IMR-90 (cell line): Measurements from ENCODE around the gene MLEC. TPM values are rescaled to one million over a fixed set of nuclear protein-coding genes. Genes with fewer than 3 reads are reported as not detected.

Experiments
- ATAC-seq: fragments of 200-7000 bp; cut with Tn5 transposase; 2 replicates; pipeline ENCODE4 v1.9.1; 2020; ENCODE audit warnings: low read depth, mild to moderate bottlenecking, moderate library complexity
- BruUV-seq: library from RNA; stranded (reverse); fragments of 400-500 nt; replicated peaks from 2 replicates; lab custom pipeline; 2021; lab: Mats Ljungman, UMichigan
- CTCF ChIA-PET: fragments of 300-600 bp; formaldehyde crosslinking; extraction: SDS; loops from one replicate; lab custom pipeline; 2021; ENCODE audit warnings: antibody characterized with exemption; lab: Yijun Ruan, JAX
- POLR2A ChIA-PET: fragments of 300-600 bp; sonication (Branson Sonifier 250); formaldehyde crosslinking; loops from one replicate; lab custom pipeline; 2022; ENCODE audit warnings: antibody characterized with exemption; ENCODE audit not compliant: unreplicated experiment; lab: Charles Lee
- DNase-seq: peaks from one replicate; pipeline ENCODE4 v3.0.0; 2013
- H2AFZ ChIP-seq: replicated peaks from 2 replicates; pipeline ENCODE3; 2013; ENCODE audit warnings: low read length, mild to moderate bottlenecking; ENCODE audit not compliant: poor library complexity
- H2AK5ac ChIP-seq: 2 replicates; pipeline ENCODE4 v1.6.1; 2013; ENCODE audit warnings: low read depth, low read length, inconsistent platforms
- H2AK9ac ChIP-seq: replicated peaks from 2 replicates; pipeline ENCODE3; 2013; ENCODE audit warnings: mild to moderate bottlenecking, low read depth, low read length, moderate library complexity; ENCODE audit not compliant: poor library complexity
- H2BK120ac ChIP-seq: 2 replicates; pipeline ENCODE4 v1.6.1; 2013; ENCODE audit warnings: low read depth, low read length, inconsistent platforms
- H2BK15ac ChIP-seq: 3 replicates; pipeline ENCODE4 v1.6.1; 2013; ENCODE audit warnings: low read depth, low read length, inconsistent platforms
- H2BK20ac ChIP-seq: 2 replicates; pipeline ENCODE4 v1.6.1; 2013; ENCODE audit warnings: low read depth, mild to moderate bottlenecking, inconsistent platforms, low read length, moderate library complexity
- H2BK5ac ChIP-seq: 2 replicates; pipeline ENCODE4 v1.6.1; 2013; ENCODE audit warnings: mild to moderate bottlenecking, low read depth, low read length, inconsistent platforms; ENCODE audit not compliant: poor library complexity, severe bottlenecking
- H3K14ac ChIP-seq: replicated peaks from 2 replicates; pipeline ENCODE4 v1.6.1; 2013; ENCODE audit warnings: low read depth, low read length, inconsistent platforms
- H3K18ac ChIP-seq: 2 replicates; pipeline ENCODE4 v1.6.1; 2013; ENCODE audit warnings: low read depth, low read length, control low read depth
- H3K23ac ChIP-seq: 2 replicates; pipeline ENCODE4 v1.6.1; 2013; ENCODE audit warnings: low read depth, low read length, inconsistent platforms
- H3K27ac ChIP-seq: 2 replicates; pipeline ENCODE4 v1.5.1; 2013; ENCODE audit warnings: mild to moderate bottlenecking, control low read depth, low read length; ENCODE audit not compliant: insufficient read depth
- H3K27me3 ChIP-seq: 2 replicates; pipeline ENCODE4 v1.6.1; 2013; ENCODE audit warnings: low read length; ENCODE audit not compliant: control insufficient read depth, insufficient read depth
- H3K36me3 ChIP-seq: 2 replicates; pipeline ENCODE4 v1.6.1; 2013; ENCODE audit warnings: low read length, mixed read lengths; ENCODE audit not compliant: control insufficient read depth, insufficient read depth
- H3K4ac ChIP-seq: 2 replicates; pipeline ENCODE4 v1.6.1; 2013; ENCODE audit warnings: low read depth, low read length, inconsistent platforms
- H3K4me1 ChIP-seq: 2 replicates; pipeline ENCODE4 v1.6.1; 2013; ENCODE audit warnings: low read length, mixed read lengths; ENCODE audit not compliant: control insufficient read depth, insufficient read depth
- H3K4me2 ChIP-seq: 2 replicates; pipeline ENCODE4 v1.6.1; 2013; ENCODE audit warnings: low read depth, mild to moderate bottlenecking, control low read depth, low read length, moderate library complexity
- H3K4me3 ChIP-seq: 2 replicates; pipeline ENCODE4 v1.5.1; 2013; ENCODE audit warnings: low read depth, mild to moderate bottlenecking, control low read depth, low read length, moderate library complexity; ENCODE audit not compliant: insufficient read depth
- H3K56ac ChIP-seq: 2 replicates; pipeline ENCODE4 v1.6.1; 2013; ENCODE audit warnings: low read length, inconsistent platforms; ENCODE audit not compliant: insufficient read depth; ENCODE audit errors: extremely low read depth
- H3K79me1 ChIP-seq, 2 experiments: 2 replicates each; pipeline ENCODE4 v1.6.1; 2013; ENCODE audit warnings: low read length in 2 of 2, inconsistent platforms in 1 of 2, low read depth in 1 of 2
- H3K9ac ChIP-seq: 2 replicates; pipeline ENCODE4 v1.6.1; 2013; ENCODE audit warnings: low read depth, low read length, control low read depth
- H3K9me1 ChIP-seq: 2 replicates; pipeline ENCODE4 v1.6.1; 2013; ENCODE audit warnings: low read length, inconsistent platforms; ENCODE audit not compliant: insufficient read depth
- H3K9me3 ChIP-seq: 2 replicates; pipeline ENCODE4 v1.6.1; 2013; ENCODE audit warnings: low read length; ENCODE audit not compliant: control insufficient read depth, insufficient read depth
- H4K20me1 ChIP-seq: 2 replicates; pipeline ENCODE4 v1.6.1; 2013; ENCODE audit warnings: low read length, inconsistent platforms; ENCODE audit not compliant: insufficient read depth
- H4K5ac ChIP-seq: 2 replicates; pipeline ENCODE4 v1.6.1; 2013; ENCODE audit warnings: mild to moderate bottlenecking, low read depth, low read length, control low read depth
- H4K8ac ChIP-seq, 2 experiments: 2 replicates each; pipeline ENCODE4 v1.6.1; 2013; ENCODE audit warnings: low read depth in 2 of 2, low read length in 2 of 2, control low read depth in 1 of 2, inconsistent platforms in 1 of 2
- H4K91ac ChIP-seq: 2 replicates; pipeline ENCODE4 v1.6.1; 2013; ENCODE audit warnings: low read depth, low read length, inconsistent platforms; ENCODE audit not compliant: insufficient read depth
- BHLHE40 ChIP-seq: fragments of 150-350 bp; IDR thresholded peaks from 2 replicates; pipeline ENCODE4 v1.6.1; 2016; ENCODE audit warnings: mild to moderate bottlenecking, low read depth, low read length
- CEBPB ChIP-seq: IDR thresholded peaks from 2 replicates; pipeline ENCODE4 v1.6.1; 2012; ENCODE audit warnings: low read depth, low read length, improper control_type of control experiment
- CHD1 ChIP-seq: IDR thresholded peaks from 2 replicates; pipeline ENCODE4 v1.6.1; 2012; ENCODE audit warnings: low read depth, low read length, improper control_type of control experiment
- ELK1 ChIP-seq: fragments of 150-350 bp; IDR thresholded peaks from 2 replicates; pipeline ENCODE4 v1.6.1; 2016; ENCODE audit warnings: low read depth, mild to moderate bottlenecking, low read length, moderate library complexity, borderline replicate concordance
- FOS ChIP-seq: fragments of 150-350 bp; IDR thresholded peaks from 2 replicates; pipeline ENCODE4 v1.6.1; 2016; ENCODE audit warnings: low read depth, low read length
- MAZ ChIP-seq: IDR thresholded peaks from 2 replicates; pipeline ENCODE4 v1.6.1; 2012; ENCODE audit warnings: low read depth, mild to moderate bottlenecking, low read length, improper control_type of control experiment, moderate library complexity, borderline replicate concordance
- MXI1 ChIP-seq: IDR thresholded peaks from 2 replicates; pipeline ENCODE4 v1.6.1; 2012; ENCODE audit warnings: low read depth, mild to moderate bottlenecking, low read length, moderate library complexity, borderline replicate concordance
- RAD21 ChIP-seq: IDR thresholded peaks from 2 replicates; pipeline ENCODE4 v1.6.1; 2012; ENCODE audit warnings: low read length, improper control_type of control experiment
- RCOR1 ChIP-seq: IDR thresholded peaks from 2 replicates; pipeline ENCODE4 v1.6.1; 2012; ENCODE audit warnings: mild to moderate bottlenecking, low read length, improper control_type of control experiment; ENCODE audit not compliant: insufficient replicate concordance
- RFX5 ChIP-seq: IDR thresholded peaks from 2 replicates; pipeline ENCODE4 v1.8.0; 2012; ENCODE audit warnings: low read depth, mild to moderate bottlenecking, low read length, moderate library complexity
- WGBS, 2 experiments: methylation state at CpG; one replicate each; pipeline versions ENCODE4 v1.1.5 to v1.1.7; 2013; ENCODE audit warnings: missing lambda C conversion rate in 2 of 2; ENCODE audit not compliant: insufficient read length in 1 of 2; ENCODE audit errors: extremely low coverage in 2 of 2; 5-methylcytosine and 5-hydroxymethylcytosine counted together
- dilution Hi-C: fragments of 300-500 bp; cut with HindIII; formaldehyde crosslinking; loops from one replicate; pipeline ENCODE4 v1.14.3; 2018; ENCODE audit warnings: low sequenced_read_pairs; ENCODE audit not compliant: unreplicated experiment
- in situ Hi-C: fragments of 300-500 bp; cut with MboI; formaldehyde crosslinking; loops from 3 replicates; pipeline ENCODE4 v1.14.3; 2019; ENCODE audit warnings: low sequenced_read_pairs, inconsistent platforms, mixed read lengths
- intact Hi-C: fragments of 100-400 bp; cut with micrococcal nuclease; formaldehyde crosslinking; loops from 2 replicates; pipeline ENCODE4 v1.10.0; 2022
- polyA plus RNA-seq, 3 experiments: library from polyadenylated mRNA; depleted of rRNA; stranded (reverse); fragments of >200 nt; gene quantifications; 2 replicates each; pipeline ENCODE4 v1.2.3, GENCODE V29; 2012; ENCODE audit warnings: low replicate concordance in 1 of 3
- total RNA-seq: library from RNA; depleted of rRNA; stranded (reverse); fragments of >200 nt; gene quantifications from 2 replicates; pipeline ENCODE4 v1.2.3, GENCODE V29; 2012
- TF ChIP-seq, protein P1 (sequence below): conservative IDR thresholded peaks from 2 replicates; pipeline ENCODE4 v1.5.1; 2012; ENCODE audit warnings: mild to moderate bottlenecking, low read depth, low read length, improper control_type of control experiment

MLEC gene
- total and polyA plus RNA-seq, 2 of the 4 experiments (the other 2 are of a cell fraction), result 44.1 to 137 TPM

DNA sequence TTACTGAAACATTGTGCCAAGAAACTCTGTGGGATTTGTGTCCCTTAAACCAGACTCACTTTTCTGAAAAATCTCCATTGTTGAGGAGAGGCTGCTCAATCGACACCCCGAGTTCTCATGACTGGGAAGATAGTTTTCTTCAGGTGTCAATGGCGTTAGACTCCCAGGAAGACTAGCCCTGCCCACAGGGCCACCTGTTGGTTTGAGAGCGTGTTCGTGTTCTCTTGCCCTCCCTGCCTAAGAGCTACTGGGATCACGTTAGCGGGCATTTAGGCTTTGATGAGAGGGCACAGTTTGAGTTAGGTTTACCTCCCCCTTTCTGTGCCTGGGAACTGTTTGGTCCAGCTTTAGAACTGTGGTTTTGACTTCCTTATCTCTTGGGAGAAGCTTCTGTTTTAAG lies 12.6 kb downstream of the MLEC start:
- Histone ChIP-seq H2AK5ac (no peak overlapping the region), H3K14ac (no peak overlapping the region), H3K27ac (no peak overlapping the region), H3K4me3 (no peak overlapping the region), H3K27me3 (no peaks in the 10 kb centered on the region), H3K9me3 (no peaks in the 10 kb centered on the region), H3K4ac (no peak overlapping the region), H2BK20ac (no peak overlapping the region), H2BK15ac (no peak overlapping the region), H3K18ac (no peak overlapping the region), H4K8ac (no peak overlapping the region), H2AFZ (no peak overlapping the region), H3K9ac (no peak overlapping the region), H3K56ac (no peak overlapping the region), H4K91ac (no peak overlapping the region), H2BK5ac (no peak overlapping the region), H3K23ac (no peak overlapping the region), H4K5ac (no peak overlapping the region), H2BK120ac (no peak overlapping the region), H4K20me1 (0 out of 2 replicates have a peak, but pooled peaks cover 9% of the 10 kb centered on the region), H3K4me1 (no peaks in the 10 kb centered on the region), H3K36me3 (peaks cover 58% of the 10 kb centered on the region), H2AK9ac (no peak overlapping the region), H3K4me2 (no peak overlapping the region), H3K9me1 (peaks cover 10% of the 10 kb centered on the region; the same call in 1 of the 2 replicates), H3K79me1 (peaks cover 4 to 16% of the 10 kb centered on the region in 2 experiments; a peak in 3 of 4 replicates)
- ATAC-seq (no peak), DNase-seq (no peak)
- ChIA-PET CTCF (no interaction called here), POLR2A (no interaction called here)
- in situ Hi-C loops (no loop called here), dilution Hi-C loops (no loop called here), intact Hi-C loops (loop anchor here (1.0 kb wide), 1 partner anchor 29 kb away; no protein-coding TSS in a partner anchor)
- 100% methylated on average over 4 of the region's 7 CpGs; no CpG with 5 or more reads in 1 of the 2 experiments for whole genome bisulfite sequencing, 2 experiments
- no peak for TF ChIP-seq FOS
- TF ChIP-seq, protein P1, sequence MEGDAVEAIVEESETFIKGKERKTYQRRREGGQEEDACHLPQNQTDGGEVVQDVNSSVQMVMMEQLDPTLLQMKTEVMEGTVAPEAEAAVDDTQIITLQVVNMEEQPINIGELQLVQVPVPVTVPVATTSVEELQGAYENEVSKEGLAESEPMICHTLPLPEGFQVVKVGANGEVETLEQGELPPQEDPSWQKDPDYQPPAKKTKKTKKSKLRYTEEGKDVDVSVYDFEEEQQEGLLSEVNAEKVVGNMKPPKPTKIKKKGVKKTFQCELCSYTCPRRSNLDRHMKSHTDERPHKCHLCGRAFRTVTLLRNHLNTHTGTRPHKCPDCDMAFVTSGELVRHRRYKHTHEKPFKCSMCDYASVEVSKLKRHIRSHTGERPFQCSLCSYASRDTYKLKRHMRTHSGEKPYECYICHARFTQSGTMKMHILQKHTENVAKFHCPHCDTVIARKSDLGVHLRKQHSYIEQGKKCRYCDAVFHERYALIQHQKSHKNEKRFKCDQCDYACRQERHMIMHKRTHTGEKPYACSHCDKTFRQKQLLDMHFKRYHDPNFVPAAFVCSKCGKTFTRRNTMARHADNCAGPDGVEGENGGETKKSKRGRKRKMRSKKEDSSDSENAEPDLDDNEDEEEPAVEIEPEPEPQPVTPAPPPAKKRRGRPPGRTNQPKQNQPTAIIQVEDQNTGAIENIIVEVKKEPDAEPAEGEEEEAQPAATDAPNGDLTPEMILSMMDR, result no peak
- TF ChIP-seq BHLHE40, result no peak
- TF ChIP-seq MXI1, result no peak
- no peak for TF ChIP-seq RAD21
- no peak for TF ChIP-seq CHD1
- TF ChIP-seq CEBPB, result no peak
- no peak for TF ChIP-seq RFX5
- no peak for TF ChIP-seq ELK1
- no peak for TF ChIP-seq MAZ
- TF ChIP-seq RCOR1, result no peak
- no TSS peak for BruUV-seq
